ENCODE measurements around the gene DOLPP1.

DNA sequence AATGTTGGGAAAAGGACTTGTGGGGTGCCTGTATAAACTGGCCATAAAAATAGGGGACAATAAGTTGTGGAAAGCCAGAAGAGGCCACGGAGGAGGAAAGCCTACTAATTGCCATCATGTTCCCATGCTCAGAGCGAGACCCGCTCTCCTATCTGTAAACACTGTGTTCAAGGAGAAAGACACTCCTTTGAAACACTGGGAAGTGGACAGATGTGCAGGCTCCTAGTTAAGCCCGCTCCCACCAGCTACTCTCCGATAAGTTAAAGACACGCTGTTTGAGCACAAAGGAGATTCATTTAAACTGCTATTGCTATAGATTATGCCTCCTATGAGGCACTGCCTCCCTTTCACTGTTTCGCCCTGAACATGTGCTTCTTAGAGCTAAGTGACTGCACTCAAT lies 20.4 kb downstream of the DOLPP1 start:
- no peak for TF ChIP-seq CTCF (IDR thresholded peaks at IDR 0.05; ENCODE audit: low read depth, low read length, poor library complexity, severe bottlenecking)
- TF ChIP-seq EZH2phosphoT487 (IDR thresholded peaks at IDR 0.05; ENCODE audit: borderline replicate concordance, low read length), result no peak
